Panc1 (cell line): ENCODE results near the gene ADGRB3. TPM values are rescaled to one million over a fixed set of nuclear protein-coding genes. Genes with fewer than 3 reads are reported as not detected.

Experiments used
- ATAC-seq: fragments of 200-7000 bp; cut with Tn5 transposase; 2 replicates; pipeline ENCODE4 v1.9.1; 2020; ENCODE audit warnings: mild to moderate bottlenecking, moderate library complexity
- BruUV-seq: library from RNA; stranded (reverse); fragments of 400-500 nt; replicated peaks from 2 replicates; lab custom pipeline; 2021; lab: Mats Ljungman, UMichigan
- CTCF ChIA-PET: fragments of 300-600 bp; sonication (Branson Sonifier 250); formaldehyde crosslinking; loops from one replicate; lab custom pipeline; 2022; ENCODE audit warnings: antibody characterized with exemption; lab: Charles Lee
- POLR2A ChIA-PET: fragments of 300-600 bp; sonication (Branson Sonifier 250); formaldehyde crosslinking; loops from one replicate; lab custom pipeline; 2022; ENCODE audit warnings: antibody characterized with exemption; lab: Charles Lee
- DNase-seq: peaks from one replicate; pipeline ENCODE4 v3.0.0-alpha.2; 2010; ENCODE audit warnings: low read depth, low spot score
- H3K27ac ChIP-seq: 2 replicates; pipeline ENCODE4 v1.5.1; 2011; ENCODE audit warnings: mild to moderate bottlenecking, low read length, inconsistent platforms
- H3K27me3 ChIP-seq: fragments of 200-500 bp; sonication (Bioruptor generic); 2 replicates; pipeline ENCODE4 v1.6.0; 2014; ENCODE audit warnings: low read length, inconsistent platforms; ENCODE audit not compliant: control insufficient read depth, insufficient read depth
- H3K36me3 ChIP-seq: fragments of 200-500 bp; sonication (Bioruptor generic); 2 replicates; pipeline ENCODE4 v1.5.1; 2014; ENCODE audit warnings: inconsistent platforms, mild to moderate bottlenecking, low read length, moderate library complexity; ENCODE audit not compliant: control insufficient read depth, insufficient read depth
- H3K4me1 ChIP-seq: 2 replicates; pipeline ENCODE4 v1.5.1; 2011; ENCODE audit warnings: inconsistent platforms, mild to moderate bottlenecking, low read length, moderate library complexity; ENCODE audit not compliant: control insufficient read depth, insufficient read depth
- H3K4me3 ChIP-seq, 2 experiments: 2 replicates each; pipeline ENCODE4 v1.5.1; 2011 to 2012; ENCODE audit warnings: low read depth in 2 of 2, low read length in 2 of 2, mild to moderate bottlenecking in 2 of 2, inconsistent platforms in 1 of 2, moderate library complexity in 1 of 2
- H3K9me3 ChIP-seq: fragments of 200-500 bp; sonication (Bioruptor generic); 2 replicates; pipeline ENCODE4 v1.5.1; 2014; ENCODE audit warnings: low read depth, mild to moderate bottlenecking, inconsistent platforms, low read length, moderate library complexity; ENCODE audit not compliant: control insufficient read depth, insufficient read depth
- POLR2AphosphoS5 ChIP-seq: IDR thresholded peaks from 2 replicates; pipeline ENCODE4 v1.6.1; 2012; ENCODE audit warnings: mild to moderate bottlenecking, low read depth, low read length, moderate library complexity
- REST ChIP-seq, 2 experiments: IDR thresholded peaks; 2 replicates each; pipeline ENCODE4 v1.6.1; 2011 to 2012; ENCODE audit warnings: low read depth in 2 of 2, control low read depth in 1 of 2, low read length in 1 of 2, mild to moderate bottlenecking in 1 of 2, moderate library complexity in 1 of 2; ENCODE audit not compliant: insufficient read depth in 1 of 2
- SIN3A ChIP-seq: IDR thresholded peaks from 2 replicates; pipeline ENCODE4 v1.6.1; 2012; ENCODE audit warnings: low read depth, mild to moderate bottlenecking, low read length, moderate library complexity, borderline replicate concordance; ENCODE audit not compliant: insufficient read depth
- TCF7L2 ChIP-seq: IDR thresholded peaks from 2 replicates; pipeline ENCODE4 v1.6.1; 2011; ENCODE audit warnings: mild to moderate bottlenecking, low read depth, low read length, inconsistent platforms
- in situ Hi-C: cut with HindIII; loops from 2 replicates; pipeline ENCODE4 v1.10.0; 2016; ENCODE audit warnings: low sequenced_read_pairs, low pct_unique_long_range_greater_than_20kb
- intact Hi-C: fragments of 100-400 bp; cut with micrococcal nuclease; formaldehyde crosslinking; loops from one replicate; pipeline ENCODE4 v1.10.0; 2022; ENCODE audit not compliant: unreplicated experiment
- total RNA-seq: library from RNA; stranded (reverse); gene quantifications from one replicate; pipeline ENCODE4 v1.2.1, GENCODE V29; 2021; ENCODE audit not compliant: unreplicated experiment
- TF ChIP-seq, protein P1 (sequence below): fragments of 450-650 bp; IDR thresholded peaks from 2 replicates; pipeline ENCODE4 v1.5.1; 2017; ENCODE audit warnings: mild to moderate bottlenecking

The ADGRB3 gene
- total RNA-seq, 1 experiment from 2014 or later: 0.10 TPM

GRCh38 chr6:69084746-69085335 lies 449.8 kb downstream of the ADGRB3 start:
- in situ Hi-C loops (no loop called here), intact Hi-C loops (no loop called here)
- no peak for TF ChIP-seq TCF7L2
- no peak for TF ChIP-seq POLR2AphosphoS5
- TF ChIP-seq REST (IDR thresholded peaks at IDR 0.05; ENCODE audit: insufficient read depth in 1 of 2, low read depth in 2 of 2, low read length in 1 of 2): no peak
- TF ChIP-seq, protein P1, sequence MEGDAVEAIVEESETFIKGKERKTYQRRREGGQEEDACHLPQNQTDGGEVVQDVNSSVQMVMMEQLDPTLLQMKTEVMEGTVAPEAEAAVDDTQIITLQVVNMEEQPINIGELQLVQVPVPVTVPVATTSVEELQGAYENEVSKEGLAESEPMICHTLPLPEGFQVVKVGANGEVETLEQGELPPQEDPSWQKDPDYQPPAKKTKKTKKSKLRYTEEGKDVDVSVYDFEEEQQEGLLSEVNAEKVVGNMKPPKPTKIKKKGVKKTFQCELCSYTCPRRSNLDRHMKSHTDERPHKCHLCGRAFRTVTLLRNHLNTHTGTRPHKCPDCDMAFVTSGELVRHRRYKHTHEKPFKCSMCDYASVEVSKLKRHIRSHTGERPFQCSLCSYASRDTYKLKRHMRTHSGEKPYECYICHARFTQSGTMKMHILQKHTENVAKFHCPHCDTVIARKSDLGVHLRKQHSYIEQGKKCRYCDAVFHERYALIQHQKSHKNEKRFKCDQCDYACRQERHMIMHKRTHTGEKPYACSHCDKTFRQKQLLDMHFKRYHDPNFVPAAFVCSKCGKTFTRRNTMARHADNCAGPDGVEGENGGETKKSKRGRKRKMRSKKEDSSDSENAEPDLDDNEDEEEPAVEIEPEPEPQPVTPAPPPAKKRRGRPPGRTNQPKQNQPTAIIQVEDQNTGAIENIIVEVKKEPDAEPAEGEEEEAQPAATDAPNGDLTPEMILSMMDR: no peak
- TF ChIP-seq SIN3A: no peak
- DNase-seq (no peak), ATAC-seq (no peak)
- H3K27me3 ChIP-seq: no peaks in the 10 kb centered on the region
- H3K9me3 ChIP-seq: no peaks in the 10 kb centered on the region
- CTCF ChIA-PET: no interaction called here
- no TSS peak for BruUV-seq
- H3K36me3 ChIP-seq: no peaks in the 10 kb centered on the region
- H3K4me3 ChIP-seq: no peak overlapping the region
- no peaks in the 10 kb centered on the region for H3K4me1 ChIP-seq
- POLR2A ChIA-PET: no interaction called here
- H3K27ac ChIP-seq: no peak overlapping the region

GRCh38 chr6:69086689-69087088 lies 451.6 kb downstream of the ADGRB3 start:
- H3K27me3 ChIP-seq: no peaks in the 10 kb centered on the region
- H3K27ac ChIP-seq: no peak overlapping the region
- H3K4me1 ChIP-seq: no peaks in the 10 kb centered on the region
- intact Hi-C loops: no loop called here
- in situ Hi-C loops: no loop called here
- no peaks in the 10 kb centered on the region for H3K36me3 ChIP-seq
- no peak overlapping the region for H3K4me3 ChIP-seq
- TF ChIP-seq REST (IDR thresholded peaks at IDR 0.05; ENCODE audit: insufficient read depth in 1 of 2, low read depth in 2 of 2, low read length in 1 of 2) (no peak), TCF7L2 (no peak), SIN3A (no peak), POLR2AphosphoS5 (no peak)
- TF ChIP-seq, protein P1: no peak
- ATAC-seq (no peak), DNase-seq (no peak)
- H3K9me3 ChIP-seq: no peaks in the 10 kb centered on the region
- BruUV-seq: no TSS peak
- CTCF ChIA-PET: no interaction called here
- POLR2A ChIA-PET: interaction anchor here (0.6 kb wide), 1 partner anchor 12 kb away, joined by 7 read pairs; no protein-coding TSS in a partner anchor
